Mesodermal cell (in vitro differentiated cells): ENCODE measurements around the gene SIM2.

Experiments
- H3K27ac ChIP-seq: 2 replicates; pipeline ENCODE4 v1.7.0; 2013; ENCODE audit warnings: mild to moderate bottlenecking, low read depth, low read length, moderate library complexity; ENCODE audit not compliant: severe bottlenecking
- H3K36me3 ChIP-seq: 2 replicates; pipeline ENCODE4 v1.7.1; 2013; ENCODE audit warnings: mild to moderate bottlenecking, low read length, moderate library complexity; ENCODE audit not compliant: control insufficient read depth, insufficient read depth
- H3K4me1 ChIP-seq: one replicate; pipeline ENCODE4 v1.7.1; 2013; ENCODE audit warnings: mild to moderate bottlenecking, low read length; ENCODE audit not compliant: insufficient read depth, control insufficient read depth, poor library complexity, severe bottlenecking
- H3K4me3 ChIP-seq: 2 replicates; pipeline ENCODE4 v1.7.0; 2013; ENCODE audit warnings: low read length, control low read depth, mild to moderate bottlenecking; ENCODE audit not compliant: insufficient read depth, poor library complexity, severe bottlenecking; ENCODE audit errors: extremely low read depth
- H3K9me3 ChIP-seq: 2 replicates; pipeline ENCODE4 v1.7.1; 2013; ENCODE audit warnings: mild to moderate bottlenecking, low read length, moderate library complexity; ENCODE audit not compliant: control insufficient read depth
- WGBS, 2 experiments: methylation state at CpG; one replicate each; pipeline ENCODE4 v1.1.5; 2013; ENCODE audit warnings: missing lambda C conversion rate in 2 of 2; ENCODE audit not compliant: insufficient coverage in 2 of 2; 5-methylcytosine and 5-hydroxymethylcytosine counted together

Gene SIM2

DNA sequence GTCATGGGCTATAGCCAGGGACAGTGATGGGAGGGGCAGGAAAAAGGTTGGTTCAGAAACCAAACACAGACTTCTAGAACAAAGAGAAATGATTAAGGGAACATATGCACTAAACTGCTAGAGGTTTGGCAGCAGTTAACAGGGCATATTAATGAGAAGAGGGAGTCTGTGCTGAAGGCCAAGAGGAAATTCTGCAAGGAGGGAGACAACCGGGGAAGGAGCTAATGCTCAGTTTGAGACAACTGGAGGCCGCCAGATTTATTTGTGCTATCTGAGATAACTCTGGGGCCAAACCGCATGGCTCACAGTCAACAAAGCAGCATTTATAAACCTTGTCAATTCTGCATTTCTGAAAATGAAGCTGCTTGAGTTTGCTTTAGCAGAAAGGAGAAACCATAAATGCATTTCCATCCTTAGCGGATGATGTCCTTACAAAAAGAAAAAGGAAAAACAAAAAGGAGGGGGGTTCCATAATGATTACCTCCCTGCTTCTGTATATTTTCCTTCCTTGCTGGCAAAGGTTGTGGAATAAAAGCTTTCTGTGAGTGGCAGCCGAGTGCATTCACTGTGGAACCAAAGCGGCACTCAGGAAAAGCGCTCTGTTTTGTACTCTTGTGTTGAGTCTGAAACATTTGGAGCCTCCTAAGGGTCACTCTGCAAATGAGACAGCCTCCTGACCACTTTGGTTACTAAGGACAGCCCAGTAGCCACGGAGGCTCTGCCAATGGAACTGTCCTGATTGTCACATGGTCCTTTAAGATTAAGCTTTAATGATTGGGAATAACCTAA lies 70.3 kb downstream of the SIM2 start:
- Histone ChIP-seq H3K4me3 (no peak overlapping the region), H3K27ac (no peak overlapping the region)
- WGBS, 2 experiments: 93 to 96% methylated on average over 5 to 6 of the region's 8 CpGs

DNA sequence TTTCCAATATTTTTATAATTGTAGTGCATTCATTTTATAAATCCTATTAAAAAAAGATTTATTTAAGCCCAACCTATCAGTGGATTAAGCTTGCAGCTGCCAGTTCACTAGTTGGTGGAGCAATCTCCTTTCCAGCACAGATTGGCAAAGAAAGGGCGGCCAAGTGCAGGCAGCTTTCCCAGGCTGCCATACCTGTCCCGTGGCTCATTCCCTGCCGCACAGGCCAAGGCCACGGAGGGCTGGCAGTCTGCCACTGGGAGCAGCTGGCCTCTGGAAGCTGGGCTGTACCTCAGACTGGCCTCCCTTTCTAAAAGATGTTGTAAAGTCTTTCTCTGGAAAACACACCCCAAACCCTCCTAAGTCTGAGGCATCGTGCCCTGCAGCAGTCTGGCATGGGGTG lies 74.2 kb downstream of the SIM2 start:
- 98 to 100% methylated on average over 4 to 5 of the region's 5 CpGs for WGBS, 2 experiments
- no peaks in the 10 kb centered on the region for H3K36me3 ChIP-seq

More for the DNA sequence above, 70.3 kb downstream of the SIM2 start:
- Histone ChIP-seq H3K4me1 (no peaks in the 10 kb centered on the region), H3K9me3 (no peaks in the 10 kb centered on the region), H3K36me3 (no peaks in the 10 kb centered on the region)

DNA sequence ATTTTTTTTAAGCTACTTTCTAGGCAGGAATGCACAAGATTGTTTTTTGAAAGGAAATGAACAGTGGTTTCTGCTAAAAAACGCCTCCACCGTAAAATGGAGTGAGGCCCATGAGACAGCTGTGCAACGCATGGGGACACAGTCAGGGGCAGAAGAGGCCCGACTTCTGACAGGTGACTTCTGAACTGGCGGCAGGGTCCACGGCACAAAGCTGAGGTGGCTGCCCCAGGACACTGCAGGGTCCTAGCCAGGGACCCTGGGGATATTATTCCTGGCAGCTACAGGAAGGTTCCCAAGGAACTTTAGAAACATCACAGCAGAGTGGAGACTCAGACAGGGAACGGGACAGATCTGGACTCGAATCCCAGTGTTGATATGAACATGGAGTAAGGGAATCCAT lies 75.1 kb downstream of the SIM2 start:
- H3K4me3 ChIP-seq: no peak overlapping the region
- no peak overlapping the region for H3K27ac ChIP-seq
- no peaks in the 10 kb centered on the region for H3K9me3 ChIP-seq
- H3K36me3 ChIP-seq: no peaks in the 10 kb centered on the region
- 88 to 93% methylated on average over 6 to 8 of the region's 8 CpGs for WGBS, 2 experiments
- H3K4me1 ChIP-seq: peaks cover 2% of the 10 kb centered on the region

More for the DNA sequence above, 74.2 kb downstream of the SIM2 start:
- no peak overlapping the region for H3K27ac ChIP-seq
- H3K4me1 ChIP-seq: peaks cover 2% of the 10 kb centered on the region
- no peaks in the 10 kb centered on the region for H3K9me3 ChIP-seq
- H3K4me3 ChIP-seq: no peak overlapping the region

DNA sequence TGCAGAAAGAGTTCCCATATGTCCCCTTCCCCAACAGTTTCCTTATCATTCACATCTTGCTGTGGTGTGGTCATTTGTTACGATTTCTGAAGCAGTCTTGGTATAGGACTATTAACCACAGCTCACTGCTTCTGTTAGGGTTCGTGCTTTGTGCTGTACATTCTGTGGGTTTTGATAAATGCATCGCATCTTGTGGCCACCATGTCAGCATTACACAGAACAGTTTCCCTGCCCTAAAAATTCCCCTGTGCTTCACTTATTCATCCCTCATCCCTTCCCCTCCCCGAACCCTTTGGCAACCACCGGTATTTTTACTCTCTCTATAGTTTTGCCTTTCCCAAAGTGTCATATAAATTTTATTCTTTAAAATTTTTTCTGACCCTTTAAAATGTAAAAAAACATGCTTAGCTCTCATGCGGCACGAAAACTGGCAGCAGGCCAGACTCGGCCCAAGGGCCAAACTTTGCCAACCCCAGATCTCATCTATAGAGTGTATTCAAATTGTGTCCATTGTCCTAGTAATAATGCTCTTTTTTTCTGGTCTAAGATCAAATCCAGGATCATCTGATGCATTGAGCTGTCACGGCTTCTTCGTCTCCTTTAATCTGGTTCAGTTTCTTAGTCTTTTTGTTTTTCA lies 78.2 kb downstream of the SIM2 start:
- H3K27ac ChIP-seq: no peak overlapping the region
- H3K9me3 ChIP-seq: peaks cover 5% of the 10 kb centered on the region
- peaks cover 2% of the 10 kb centered on the region for H3K4me1 ChIP-seq
- no peak overlapping the region for H3K4me3 ChIP-seq
- no peaks in the 10 kb centered on the region for H3K36me3 ChIP-seq
- 58 to 95% methylated on average over 2 to 9 of the region's 10 CpGs for WGBS, 2 experiments

DNA sequence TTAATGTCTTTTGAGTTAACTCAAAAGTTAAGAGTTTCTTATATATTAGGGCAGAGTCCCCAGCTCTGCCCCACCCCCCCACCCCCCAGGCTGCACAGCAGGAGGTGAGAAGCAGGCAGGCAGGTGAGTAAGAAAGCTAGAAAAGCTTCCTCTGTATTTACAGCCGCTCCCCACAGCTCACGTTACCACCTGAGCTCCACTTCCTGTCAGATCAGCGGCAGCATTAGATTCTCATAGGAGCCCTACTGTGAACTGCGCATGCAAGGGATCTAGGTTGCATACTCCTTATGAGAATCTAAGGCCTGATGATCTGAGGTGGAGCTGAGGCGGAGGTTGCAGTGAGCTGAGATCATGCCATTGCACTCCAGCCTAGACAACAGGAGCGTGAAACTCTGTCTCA lies 81.9 kb downstream of the SIM2 start:
- H3K27ac ChIP-seq: no peak overlapping the region
- peaks cover 11% of the 10 kb centered on the region for H3K4me1 ChIP-seq
- 83 to 89% methylated on average over 4 to 5 of the region's 6 CpGs for WGBS, 2 experiments
- H3K9me3 ChIP-seq: peaks cover 5% of the 10 kb centered on the region
- no peaks in the 10 kb centered on the region for H3K36me3 ChIP-seq
- H3K4me3 ChIP-seq: no peak overlapping the region

DNA sequence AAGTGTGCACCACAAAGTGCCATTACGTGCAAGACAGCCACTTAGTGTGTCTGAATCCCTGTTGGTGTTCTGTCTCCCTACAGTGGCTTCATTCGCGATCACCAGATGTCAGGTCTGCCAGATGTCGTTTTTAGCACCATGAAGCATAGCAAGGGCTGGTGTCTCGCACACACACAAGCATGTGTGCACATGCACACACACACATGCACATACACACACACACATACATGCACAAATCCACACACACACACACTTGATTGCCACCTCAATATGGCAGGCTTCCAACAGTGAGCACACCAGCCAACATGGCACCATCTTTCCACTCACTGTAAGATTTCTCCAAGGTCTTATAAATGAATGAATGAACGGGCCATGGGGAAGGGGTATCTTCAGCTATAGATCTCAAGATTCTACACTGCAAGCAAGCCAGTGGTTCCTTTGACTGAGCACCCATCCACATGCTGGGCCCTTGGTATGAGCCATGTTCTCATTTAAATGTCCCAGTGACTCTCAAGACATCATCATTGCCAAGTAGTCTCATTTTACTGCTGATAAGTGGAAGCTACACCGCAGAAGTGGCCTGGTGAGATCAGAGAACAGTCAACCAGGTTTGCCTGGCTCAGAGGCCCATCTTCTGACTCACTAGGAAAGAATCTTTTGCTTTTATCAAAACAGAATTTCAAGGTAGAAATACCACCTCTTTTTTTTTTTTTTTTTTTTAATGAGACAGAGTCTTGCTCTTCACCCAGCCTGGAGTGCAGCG lies 84.9 kb downstream of the SIM2 start:
- peaks cover 8% of the 10 kb centered on the region for H3K4me1 ChIP-seq

DNA sequence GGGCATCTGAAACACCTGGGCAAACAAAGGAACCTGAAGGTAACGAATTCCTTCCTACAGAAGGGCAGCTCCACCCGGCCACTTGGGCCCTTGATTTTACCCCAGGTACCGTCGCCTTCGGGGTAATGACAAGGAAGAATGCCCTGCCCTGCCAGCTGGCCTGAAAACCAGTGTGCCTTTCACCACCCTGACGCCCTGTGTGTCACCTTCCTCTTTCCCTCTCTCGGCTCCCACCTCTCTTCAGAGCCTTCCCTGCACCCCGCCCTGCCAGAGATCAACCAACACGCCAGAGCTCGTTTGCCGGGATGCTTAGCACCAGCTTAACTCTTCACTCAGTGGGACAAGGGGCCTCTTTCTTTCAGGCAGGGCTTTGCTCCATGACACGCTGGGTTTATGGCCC lies 86.0 kb downstream of the SIM2 start:
- no peak overlapping the region for H3K27ac ChIP-seq
- H3K4me1 ChIP-seq: peaks cover 8% of the 10 kb centered on the region
- H3K9me3 ChIP-seq: peaks cover 1% of the 10 kb centered on the region
- H3K4me3 ChIP-seq: no peak overlapping the region
- no peaks in the 10 kb centered on the region for H3K36me3 ChIP-seq
- WGBS, 2 experiments: 86 to 91% methylated on average over 11 to 12 of the region's 12 CpGs

More for the DNA sequence above, 84.9 kb downstream of the SIM2 start:
- H3K4me3 ChIP-seq: no peak overlapping the region
- no peaks in the 10 kb centered on the region for H3K36me3 ChIP-seq
- 87% methylated on average over 6 to 7 of the region's 8 CpGs for WGBS, 2 experiments
- H3K27ac ChIP-seq: peak overlapping the region; percentile 16
- peaks cover 5% of the 10 kb centered on the region for H3K9me3 ChIP-seq

DNA sequence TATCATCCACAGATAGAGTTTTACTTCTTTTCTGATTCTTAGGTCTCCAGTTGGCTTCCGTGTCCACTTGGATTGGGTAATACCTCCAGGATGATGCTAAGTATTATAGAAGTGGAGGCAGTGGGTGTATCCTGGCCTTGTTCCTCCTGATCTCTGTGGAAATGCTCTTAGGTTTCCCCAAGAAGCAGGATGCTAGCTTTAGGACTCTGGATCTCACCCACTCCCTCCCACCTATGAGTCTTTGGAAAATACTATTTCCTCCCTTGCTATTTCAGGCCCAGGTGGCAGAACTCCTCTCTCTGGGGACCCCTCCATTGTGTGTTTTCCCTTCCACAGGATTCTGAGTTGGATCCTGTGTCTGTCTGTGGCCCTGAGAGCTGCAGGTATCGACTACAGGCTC lies 86.7 kb downstream of the SIM2 start:
- Histone ChIP-seq H3K27ac (no peak overlapping the region), H3K36me3 (no peaks in the 10 kb centered on the region), H3K4me1 (peaks cover 8% of the 10 kb centered on the region), H3K9me3 (no peaks in the 10 kb centered on the region), H3K4me3 (no peak overlapping the region)
- WGBS, 2 experiments: 83 to 91% methylated on average over 1 of the region's 2 CpGs

DNA sequence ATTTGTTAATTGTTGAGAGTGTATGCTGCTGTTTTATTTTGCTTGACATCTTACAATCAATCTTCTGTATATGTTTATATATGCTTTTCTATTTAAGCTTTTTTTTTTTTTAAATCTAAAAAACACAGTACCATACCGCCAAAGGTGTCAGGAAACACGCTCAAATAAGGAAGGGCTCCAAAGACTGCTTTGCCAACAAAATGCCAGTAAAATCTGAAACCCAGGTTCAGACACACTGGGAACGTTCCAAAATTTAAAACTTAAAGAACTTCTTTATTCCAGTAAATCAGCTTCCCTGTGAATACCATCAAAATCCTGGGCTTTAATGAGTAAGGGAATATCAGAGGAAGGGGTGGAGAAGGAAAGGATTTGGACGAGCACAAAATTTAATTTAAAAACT lies 87.3 kb downstream of the SIM2 start:
- H3K36me3 ChIP-seq: no peaks in the 10 kb centered on the region
- WGBS, 2 experiments: 94 to 100% methylated on average over 1 to 2 of the region's 4 CpGs
- H3K27ac ChIP-seq: no peak overlapping the region
- no peaks in the 10 kb centered on the region for H3K9me3 ChIP-seq
- no peak overlapping the region for H3K4me3 ChIP-seq
- peaks cover 8% of the 10 kb centered on the region for H3K4me1 ChIP-seq

DNA sequence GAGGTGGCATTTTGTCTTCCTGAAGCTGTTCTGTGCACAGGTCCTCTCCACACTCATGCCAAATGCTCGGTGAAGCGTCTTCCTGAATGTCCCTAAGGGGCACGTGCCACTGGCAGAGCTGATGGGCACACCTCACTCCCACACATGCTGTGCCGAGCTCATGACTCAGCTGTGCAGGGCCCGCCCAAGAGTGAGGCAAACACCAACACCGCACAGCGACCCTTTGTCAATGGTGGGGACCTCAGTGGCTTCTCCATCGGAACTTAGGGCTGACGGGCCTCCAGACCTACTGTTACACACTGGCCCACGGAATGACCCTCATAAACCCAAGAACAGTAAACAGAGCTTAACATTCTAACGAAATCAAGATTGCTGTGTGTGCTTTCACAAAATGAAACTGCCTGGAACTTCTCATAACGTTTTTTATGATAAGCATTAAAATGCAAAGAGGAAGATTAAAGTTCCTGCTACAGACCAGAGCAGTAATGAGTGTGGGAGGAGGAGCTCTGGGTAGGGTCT lies 89.3 kb downstream of the SIM2 start:
- Histone ChIP-seq H3K4me3 (no peak overlapping the region), H3K4me1 (peaks cover 8% of the 10 kb centered on the region), H3K36me3 (no peaks in the 10 kb centered on the region), H3K27ac (no peak overlapping the region), H3K9me3 (no peaks in the 10 kb centered on the region)
- WGBS, 2 experiments: 93% methylated on average over 9 to 12 of the region's 12 CpGs
